NCI-H82 (cell line): ENCODE results near the gene R3HCC1L.

Source experiments
- DNase-seq: peaks from one replicate; lab custom pipeline; 2025; lab: John Stamatoyannopoulos, UW

The R3HCC1L gene

DNA sequence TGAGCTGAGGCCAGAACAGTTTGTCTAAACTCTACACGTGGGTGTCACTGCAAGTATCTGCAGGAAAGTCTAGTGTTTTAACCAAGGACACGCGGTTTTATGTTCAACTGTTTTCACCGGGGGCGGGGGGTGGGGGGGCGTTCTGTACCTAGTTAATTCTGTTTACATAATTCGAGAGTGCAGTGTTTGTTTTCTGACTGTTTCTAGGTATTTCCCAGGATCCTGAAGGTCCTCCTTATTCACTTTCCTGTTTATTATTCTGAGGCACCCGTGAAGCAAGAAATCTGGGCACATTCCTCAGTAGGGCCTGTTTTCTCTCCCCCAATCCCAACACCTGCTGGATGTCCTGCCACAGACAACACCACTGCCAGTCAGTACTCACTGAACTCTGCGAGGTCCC, 125.9 kb downstream of the R3HCC1L start:
- DNase-seq, result no peak

DNA sequence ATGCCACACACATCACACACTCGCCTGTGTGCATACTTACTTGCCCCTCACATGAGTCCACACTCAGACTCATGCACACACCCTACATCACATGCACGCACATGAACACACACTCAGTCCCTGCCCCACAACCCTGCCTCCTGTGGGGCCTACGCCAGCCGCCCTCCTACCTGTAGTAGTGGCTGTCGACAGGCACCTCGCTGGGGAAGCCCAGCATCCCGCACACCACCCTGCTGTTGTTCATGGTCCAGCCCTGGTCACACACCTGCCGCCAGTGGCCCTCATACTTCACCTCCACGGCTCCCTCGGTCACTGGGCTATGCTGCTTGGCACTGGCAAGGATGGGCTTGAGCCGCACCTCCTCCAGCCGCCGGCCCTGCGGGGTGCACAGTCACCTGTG, 126.3 kb downstream of the R3HCC1L start:
- DNase-seq, result no peak

DNA sequence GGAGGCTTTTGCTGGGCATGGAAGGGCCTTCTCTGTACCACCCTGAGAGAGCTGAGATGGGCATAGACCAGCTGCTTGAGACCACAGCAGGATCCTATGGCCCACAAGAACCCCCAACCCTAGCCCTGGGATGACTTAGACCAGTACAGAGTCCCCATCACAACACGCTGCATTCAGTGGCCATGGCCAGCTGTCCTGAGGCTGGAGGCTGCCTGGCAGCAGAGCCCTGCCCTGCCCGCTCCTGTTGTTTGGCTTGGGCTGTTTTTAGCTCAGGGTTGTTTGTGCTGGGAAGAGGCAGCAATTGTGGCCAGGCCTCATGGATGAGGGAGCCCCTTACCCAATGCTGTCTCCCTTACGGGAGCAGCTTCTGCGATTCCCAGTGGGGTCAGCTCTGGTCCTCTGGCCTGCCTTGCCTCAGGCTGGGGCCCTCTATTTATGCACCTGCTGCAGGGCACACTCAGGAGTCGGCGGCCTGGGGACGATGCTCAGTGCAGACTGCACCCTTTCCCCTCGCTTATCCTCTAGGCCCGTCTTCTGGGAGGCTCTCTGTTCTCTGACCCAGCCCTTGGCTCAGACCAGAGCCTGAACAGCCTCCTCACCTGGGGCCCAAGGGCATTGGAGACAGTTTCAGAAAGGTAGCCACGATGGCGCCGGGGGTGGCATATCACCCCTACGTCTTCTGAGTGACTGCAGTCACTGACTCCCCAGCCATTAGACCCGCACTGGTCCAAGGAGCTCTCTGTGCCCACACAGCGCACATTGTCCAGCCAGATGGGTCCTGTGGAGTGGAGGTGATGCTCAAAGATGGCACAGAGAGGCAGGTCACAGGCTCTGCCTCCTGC, 127.2 kb downstream of the R3HCC1L start:
- DNase-seq, result no peak

DNA sequence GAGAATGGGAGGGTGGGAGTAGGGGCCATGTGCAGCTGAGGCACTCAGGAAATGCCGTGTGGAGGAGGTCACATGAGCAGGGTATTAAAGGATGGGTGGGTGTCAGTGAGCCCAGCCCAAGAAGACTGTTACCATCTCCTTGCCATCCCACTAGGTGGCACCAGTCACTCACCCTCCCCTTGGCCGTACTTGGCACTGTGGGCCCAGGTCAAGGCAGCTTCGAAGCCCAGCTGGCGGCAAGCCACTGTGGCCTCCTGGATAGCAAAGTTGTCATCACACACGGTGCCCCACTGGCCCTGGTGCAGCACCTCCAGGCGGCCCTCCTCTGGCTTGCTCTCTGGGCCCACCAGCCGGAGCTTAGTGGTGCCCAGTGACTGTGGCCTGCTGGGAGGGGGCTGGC, 128.1 kb downstream of the R3HCC1L start:
- peak; percentile 62 for DNase-seq

DNA sequence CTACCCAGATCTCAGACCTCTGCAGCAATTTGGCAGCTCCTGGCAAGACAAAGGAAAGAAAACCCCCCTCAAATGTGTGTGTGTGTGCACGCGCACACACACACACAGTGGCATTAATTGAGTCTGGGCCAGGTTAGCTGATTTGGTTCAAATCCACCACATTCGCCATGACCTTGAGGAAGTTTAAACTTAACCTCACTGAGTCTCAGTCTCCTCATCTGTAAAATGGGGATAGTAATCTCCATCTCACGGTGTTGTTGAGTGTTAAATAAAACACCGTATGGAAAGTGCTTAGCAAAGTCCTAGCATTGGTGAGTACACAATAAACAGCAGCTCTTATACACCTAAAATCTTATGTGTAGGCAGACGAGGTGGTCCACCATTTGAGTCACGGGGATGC, 128.6 kb downstream of the R3HCC1L start:
- DNase-seq, result no peak

DNA sequence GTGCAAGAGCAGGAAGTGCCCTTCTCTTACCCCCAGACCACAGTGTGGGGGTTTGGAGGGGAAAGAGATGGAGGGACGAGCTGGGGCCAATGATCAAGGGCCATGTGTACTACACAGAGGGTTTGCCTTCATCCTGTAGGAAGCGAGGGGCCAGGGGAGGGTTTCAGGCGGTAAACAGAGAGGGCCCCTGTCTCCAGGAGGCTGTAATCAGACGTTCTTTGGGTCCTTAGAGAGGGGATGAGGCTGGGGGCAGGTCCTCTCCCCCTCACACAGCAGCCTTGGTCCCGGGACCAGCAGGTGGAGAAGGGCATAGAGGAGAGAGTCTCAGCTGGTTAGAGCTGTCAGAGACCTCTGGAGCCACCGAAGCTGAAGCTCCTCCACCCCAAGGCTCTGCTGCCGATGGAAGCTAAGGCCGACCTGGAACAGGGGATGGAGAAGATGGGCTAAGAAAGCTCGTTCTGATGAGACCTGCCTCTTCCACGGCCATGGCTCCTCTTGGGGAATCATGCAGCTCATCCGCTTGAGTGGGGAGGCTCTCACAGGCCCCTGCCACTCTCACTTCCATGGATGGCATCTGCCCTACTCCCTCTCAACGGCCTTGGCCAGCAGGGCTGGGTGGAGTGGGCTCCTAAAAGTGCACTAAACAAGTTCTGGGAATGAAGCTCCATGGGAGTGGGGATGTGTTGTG, 130.1 kb downstream of the R3HCC1L start:
- no peak for DNase-seq

DNA sequence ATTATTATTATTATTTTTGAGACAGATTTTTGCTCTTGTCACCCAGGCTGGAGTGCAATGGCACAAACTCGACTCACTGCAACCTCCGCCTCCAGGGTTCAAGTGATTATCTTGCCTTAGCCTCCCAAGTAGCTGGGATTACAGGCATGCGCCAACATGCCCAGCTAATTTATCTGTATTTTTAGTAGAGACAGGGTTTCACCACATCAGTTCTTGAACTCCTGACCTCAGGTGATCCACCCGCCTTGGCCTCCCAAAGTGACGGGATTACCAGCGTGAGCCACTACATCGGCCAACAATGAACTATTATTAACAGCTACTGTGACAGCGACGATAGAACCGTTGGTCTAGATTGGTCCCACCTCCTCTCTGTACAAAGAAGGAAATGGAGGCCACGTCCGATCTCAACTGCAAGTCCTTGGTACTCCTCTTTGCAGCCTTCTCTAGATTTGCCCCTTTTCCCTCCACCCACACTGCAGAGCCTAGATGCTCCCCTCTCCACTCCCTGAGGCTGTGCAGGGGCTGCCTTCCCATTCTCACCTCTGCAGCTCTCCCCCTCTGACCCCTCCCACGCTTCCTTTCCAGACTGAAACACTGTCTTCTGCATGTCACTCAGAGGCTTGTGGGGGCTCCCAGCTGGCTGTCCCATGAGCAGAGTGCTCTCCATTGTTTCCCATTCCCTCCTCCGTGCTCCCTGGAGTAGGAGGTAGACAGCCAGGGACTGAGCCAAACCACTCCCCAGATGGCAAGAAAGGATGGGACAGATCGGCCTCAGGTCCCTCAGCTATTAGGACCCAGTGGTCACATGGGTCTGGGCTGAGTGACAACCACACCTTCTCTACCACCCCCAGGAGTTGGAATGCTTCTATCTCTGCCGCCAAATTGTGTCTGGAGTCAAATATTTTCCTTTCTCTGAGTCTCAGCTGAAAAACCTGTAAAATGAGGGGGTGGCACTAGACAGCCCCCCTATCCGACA, 131.2 kb downstream of the R3HCC1L start:
- DNase-seq, result no peak

DNA sequence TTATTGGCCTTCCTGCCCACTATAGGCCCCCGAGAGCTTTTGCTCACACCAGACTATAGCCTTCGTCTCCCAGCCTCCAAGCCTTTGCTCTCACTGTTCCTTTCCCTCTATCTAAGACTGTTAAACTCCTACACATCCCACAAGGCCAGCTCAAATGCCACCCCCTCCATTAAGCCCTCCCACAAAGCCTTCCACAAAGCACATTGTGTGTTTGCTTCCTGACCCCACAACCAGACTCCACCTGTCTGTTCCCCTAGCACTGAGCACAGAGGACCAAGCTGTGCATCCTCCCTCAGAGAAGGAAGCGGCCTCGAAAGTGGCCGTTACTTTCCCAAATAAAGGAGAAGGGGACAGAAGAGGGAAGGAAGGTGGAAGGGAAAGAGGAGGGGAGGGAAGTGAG, 132.2 kb downstream of the R3HCC1L start:
- DNase-seq, result no peak

DNA sequence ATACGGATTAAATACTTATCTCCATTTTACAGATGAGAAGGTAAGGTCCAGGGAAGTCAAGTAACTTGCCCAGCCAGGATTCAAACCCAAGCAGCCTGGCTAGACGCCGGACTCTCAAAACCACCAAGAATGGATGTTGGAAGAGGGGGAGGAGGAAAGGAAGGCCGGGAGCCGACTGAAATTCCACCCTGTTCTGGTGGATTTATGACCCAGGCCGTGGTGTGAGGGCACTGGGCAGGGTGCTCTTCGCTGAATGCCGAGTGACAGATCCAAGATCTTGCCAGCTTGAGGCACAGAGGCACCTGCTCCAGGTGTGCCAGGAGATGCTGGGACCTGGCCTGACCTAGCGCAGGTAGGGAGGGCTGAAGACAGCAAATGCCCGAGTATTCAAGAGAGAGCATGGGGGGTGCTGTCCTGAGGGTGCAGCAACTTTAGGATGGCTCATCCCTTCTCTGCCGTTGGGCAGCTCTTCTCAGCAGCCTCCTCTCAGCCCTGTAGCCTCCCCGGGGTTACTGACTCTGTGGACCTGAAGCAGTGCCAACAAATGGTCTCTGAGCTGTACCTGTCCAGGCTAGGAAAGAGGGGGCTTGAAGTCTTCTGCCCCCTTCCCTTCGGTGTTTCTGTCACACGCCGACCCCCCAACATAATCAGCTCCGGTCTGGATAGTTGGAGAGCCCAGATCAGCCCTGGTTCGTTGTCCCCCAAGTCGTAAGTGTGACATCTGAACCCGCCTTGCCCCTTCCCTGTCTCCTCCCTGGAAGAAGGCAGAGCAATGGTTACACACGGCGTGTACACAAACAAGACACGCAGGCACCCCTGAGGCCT, 132.8 kb downstream of the R3HCC1L start:
- DNase-seq, result peak; percentile 55

DNA sequence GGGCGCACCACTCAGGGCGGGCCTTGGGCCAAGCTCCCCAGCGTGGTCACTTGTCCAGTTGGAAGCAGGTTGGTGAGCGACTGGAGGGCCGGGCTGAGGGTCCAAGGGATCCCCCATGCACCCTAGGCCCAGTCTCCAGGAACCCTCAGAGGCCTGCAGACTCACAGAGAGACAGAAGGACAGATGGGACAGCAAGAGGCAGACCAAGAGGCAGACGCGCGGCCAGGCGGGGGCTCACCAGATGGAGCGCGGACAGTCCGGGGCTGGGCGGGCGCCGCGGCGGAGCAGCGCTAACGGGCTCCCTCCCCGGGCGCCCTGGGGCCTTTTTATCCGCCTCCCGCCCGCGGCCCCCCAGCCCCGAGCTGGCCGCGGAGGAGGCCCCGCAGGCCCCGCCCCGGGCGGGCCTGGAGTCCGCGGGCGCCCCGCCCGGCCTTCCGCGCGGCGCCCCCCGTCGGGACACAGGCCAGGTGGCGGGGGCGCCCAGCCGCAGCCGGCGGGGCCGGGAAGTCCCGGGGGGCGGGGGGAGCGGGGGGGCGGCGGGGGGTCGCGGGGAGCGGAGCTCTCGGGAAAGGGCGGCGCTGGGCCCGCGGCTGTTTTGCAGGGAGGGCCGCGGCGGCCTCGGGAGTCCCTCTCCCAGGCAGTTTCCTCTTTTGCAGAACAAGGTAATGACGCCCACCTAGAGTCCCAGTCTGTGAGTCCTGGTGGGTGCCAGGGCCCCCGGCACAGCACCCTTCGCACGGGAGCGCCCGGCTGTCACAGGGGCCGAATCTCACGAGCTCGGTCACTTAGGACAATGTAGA, 133.6 kb downstream of the R3HCC1L start, which contains the start of gene LOXL4:
LOXL4 (minus strand) TSS at position 301 of the 800 bp plus-strand sequence. CDS start 5,175 bp downstream, outside the sequence.
- DNase-seq, result peak; percentile 74

DNA sequence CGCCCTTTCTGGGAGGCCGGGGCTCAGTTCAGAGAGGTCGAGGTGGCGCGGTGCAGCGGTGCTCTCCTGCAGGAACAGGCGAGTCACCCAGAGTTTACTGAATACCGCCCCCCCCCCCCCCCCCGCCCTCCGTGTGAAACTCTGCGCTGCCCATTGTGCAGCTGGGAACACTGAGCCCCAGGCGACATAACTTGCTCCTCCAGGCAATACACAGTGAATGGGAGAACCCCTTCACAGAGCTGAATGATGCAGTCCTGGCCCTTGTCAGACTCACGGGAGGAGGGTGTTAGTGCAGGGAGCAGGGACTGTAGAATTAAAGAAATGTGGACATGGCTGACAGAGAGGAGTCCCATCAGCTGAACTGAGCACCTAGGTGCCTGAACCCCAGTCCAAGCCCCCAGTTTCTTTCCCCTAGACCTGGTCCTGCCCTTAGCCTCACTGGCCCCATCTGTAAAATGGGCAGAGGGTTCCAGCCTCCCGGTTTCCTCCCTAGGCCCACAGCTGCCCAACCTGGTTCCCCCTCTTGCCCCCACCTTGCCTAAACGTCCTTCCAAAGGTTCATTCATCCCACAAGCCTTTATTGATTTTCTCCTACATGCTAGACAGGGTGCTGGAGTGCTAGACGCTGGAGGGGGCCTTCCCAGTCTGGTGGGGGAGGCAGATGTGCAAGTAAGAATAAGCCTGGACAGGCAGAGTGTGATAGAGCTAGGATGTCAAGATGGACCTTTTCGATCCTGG, 134.4 kb downstream of the R3HCC1L start:
- peak; percentile 26 for DNase-seq

DNA sequence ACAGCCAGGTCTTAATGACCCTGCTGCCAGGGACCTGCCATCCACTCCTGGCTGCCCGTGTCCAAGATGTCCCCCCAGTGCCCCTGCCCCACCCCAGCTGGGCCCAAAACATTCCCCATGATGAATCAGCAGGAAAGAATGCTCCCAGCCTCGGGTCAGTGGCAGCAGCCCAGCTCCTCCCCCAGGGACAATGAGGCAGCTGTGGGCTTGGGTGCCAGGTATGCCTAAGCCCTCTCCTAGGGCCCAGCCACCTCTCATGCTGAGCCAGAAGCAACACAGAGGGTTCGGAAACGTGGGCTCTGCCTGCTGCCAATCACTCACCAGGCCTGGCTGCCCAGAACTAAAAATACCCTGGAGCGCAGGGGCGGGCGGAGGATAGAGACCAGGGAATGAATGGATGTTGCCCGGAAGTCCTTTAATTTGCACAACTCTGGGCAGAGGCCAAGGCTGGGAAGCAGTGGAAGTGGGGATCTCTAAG, 135.0 kb downstream of the R3HCC1L start:
- peak; percentile 39 for DNase-seq

DNA sequence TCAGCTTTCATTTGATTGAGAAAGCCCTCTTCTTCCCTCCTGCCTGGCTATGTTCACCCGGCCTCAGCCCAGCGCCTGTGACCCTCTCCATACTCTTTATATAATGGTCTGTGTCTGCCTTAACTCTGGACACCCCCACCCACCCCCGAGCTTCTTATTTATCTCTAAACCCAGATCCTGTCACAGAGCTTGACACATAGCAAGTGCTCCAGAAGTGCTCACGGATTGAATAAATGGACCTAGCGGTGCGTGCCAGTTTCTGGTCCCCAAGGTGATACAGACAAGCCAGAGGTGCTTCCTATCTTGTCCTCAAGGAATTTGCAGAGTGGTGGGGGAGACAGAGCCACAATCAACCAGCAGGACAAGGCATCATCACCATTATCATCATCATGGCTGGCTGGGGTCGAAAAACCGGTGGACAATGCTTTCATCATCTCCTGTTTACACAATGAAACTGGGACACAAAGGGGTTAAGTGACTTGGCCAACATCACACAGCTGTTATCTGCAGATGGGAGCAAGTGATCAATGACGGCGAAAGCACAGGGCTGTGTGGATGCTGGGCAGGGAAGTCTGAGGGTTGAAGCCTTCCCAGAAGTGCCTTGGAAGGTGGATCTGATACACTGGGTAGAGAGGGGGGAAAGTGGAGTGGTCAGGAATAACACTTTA, 135.8 kb downstream of the R3HCC1L start:
- DNase-seq, result peak; percentile 33

DNA sequence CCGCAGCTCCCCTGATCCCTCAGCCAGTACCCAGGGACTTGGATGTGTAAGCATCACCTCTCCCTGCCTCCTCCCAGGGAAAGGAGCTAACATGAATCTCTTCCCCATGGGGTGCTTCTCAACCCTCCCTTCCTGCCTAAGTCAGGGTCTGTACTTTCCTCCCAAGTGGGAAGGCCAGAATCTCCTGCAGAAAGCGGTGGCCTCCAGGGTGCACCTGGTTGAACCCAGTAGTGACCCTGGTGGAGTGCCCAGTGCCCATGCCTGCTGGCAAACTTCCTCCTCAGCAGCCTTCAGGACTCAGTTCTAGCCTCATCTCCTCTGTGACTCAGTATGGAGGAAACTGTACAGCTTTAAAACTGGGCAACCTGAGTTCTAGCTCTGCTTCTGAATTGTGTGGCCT, 136.3 kb downstream of the R3HCC1L start:
- no peak for DNase-seq

DNA sequence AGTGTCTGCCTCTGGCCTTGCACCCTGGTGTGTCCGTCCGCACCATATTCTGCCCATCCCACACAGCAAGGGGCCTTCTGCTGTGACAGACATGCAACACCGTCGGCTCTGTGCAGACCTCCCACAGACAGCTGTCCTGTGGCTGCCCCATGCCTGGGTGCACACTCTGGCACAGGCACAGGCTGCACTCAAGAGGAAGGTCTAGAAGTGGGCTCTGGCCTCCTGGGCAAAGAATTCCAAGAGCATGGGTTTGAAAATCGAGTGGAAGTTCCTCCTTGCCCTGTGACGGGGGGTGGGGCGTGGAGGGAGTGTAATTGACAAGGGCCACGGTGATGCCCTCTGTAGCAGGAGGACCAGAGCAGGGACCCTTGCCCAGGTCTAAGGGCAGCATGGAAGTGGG, 137.8 kb downstream of the R3HCC1L start:
- no peak for DNase-seq

DNA sequence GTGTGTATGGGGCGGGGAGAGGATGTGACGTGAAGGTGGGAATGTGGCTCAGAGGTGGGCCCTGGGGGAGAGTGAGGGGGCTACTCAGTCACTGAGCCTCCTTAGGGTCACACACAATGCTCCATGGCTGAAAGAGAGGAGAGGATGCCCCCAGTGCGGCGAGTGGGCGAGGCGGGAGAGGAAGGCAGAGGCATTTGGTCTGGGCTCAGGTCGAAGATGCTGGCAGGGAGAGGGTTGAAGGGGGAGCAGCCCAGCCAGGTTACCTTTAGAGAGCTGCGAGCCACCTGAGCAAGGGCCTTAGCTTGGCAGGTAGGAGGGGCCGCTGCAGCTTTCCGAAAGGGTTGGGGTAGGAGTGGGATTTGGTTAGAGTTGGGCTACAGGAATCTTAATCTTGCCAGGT, 138.2 kb downstream of the R3HCC1L start:
- DNase-seq, result no peak

DNA sequence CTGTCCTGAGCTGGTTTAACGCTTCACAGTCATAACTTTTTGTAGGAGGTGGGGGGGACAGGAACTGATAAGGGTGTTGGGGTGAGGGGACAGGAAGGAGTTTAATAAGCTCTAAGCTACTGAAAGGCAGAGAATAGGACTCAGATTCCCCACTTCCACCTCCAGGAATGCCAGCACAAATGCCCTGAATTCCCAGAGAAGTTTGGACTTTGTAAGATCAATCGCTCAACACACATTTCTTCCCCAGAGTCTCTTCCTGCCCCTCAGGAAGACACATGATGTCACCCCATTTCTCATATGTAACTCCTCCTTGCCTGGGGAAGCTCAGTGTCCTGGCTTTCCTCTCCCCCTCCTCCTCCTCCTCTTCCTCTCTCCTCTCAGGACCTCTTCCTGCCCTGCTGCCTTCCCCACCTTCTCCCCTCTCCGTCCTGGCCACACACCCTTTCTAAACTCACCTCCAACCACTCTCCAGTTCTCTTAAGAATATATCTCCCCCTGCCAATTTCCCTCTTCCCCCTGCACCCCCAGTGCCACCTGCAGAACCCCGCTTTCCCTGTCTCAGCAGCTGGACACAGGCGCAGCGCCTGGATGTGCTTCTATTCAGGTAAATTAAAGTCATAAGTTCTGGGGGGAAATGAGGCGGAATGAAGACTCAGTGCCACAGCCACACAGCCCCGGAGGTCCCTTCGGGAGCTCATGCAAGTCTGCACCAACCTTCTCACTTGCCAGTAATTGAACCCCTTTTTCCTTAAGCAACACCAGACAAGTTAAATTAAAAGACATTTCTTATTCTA, 138.8 kb downstream of the R3HCC1L start:
- DNase-seq, result no peak

DNA sequence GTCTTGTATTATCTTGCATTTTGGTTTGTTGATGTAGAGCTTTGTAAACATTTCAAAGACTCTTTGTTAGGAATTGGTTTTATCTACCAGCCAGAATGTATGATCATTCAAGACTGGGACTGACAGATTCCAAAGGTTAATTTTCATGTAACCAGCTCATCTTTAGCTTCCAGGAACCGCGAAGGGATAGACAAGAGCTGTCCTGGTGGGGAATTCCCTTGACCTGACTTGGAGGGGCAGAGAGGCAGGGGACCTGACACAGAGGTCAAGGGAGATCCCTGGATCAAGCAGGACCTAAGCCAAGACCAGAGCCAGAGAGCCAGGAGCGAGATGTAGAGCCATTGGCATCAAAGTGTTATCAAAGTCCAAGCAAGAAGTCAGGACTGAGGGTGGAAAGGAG, 140.1 kb downstream of the R3HCC1L start:
- no peak for DNase-seq
